ENCODE results near the gene DCDC1. TPM values are rescaled to one million over a fixed set of nuclear protein-coding genes. Genes with fewer than 3 reads are reported as not detected.

DCDC1 gene
- total RNA-seq, 1 experiment from 2014 or later = 0.58 TPM

DNA sequence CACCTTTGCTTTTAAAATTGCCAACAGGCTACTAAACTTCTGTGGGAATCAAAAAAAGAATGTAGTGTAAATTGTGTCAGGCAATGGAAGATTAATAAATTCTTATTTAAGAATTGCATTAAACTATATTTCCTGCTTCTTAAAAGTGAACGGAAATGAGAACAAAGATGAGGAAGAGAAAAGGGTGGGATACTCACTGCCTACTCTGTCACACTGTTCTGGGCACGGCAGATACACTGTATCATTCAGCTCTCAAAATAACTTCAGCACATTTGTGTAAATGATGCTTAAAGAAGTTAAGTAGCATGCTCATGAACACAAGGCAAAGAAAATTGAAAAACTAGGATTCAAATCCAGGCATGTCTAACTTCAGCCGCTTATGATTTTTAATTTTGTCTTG lies 218.7 kb downstream of the DCDC1 start:
- ChIA-PET POLR2A (ENCODE audit: low non-redundant PET) (no interaction called here), CTCF (interaction anchor here (0.5 to 1.0 kb wide), 3 partner anchors 44 to 765 kb away, joined by 3 read pairs; no protein-coding TSS in a partner anchor)
- intact Hi-C loops (cut with micrococcal nuclease; ENCODE audit: unreplicated experiment) = loop anchor here (5.0 kb wide), 1 partner anchor 666 kb away; no protein-coding TSS in a partner anchor
- Histone ChIP-seq H3K4me3 (ENCODE audit: low read depth, low read length, poor library complexity, severe bottlenecking) (peak overlapping the region; percentile 1), H3K4me1 (ENCODE audit: insufficient read depth, low read length, poor library complexity, severe bottlenecking) (peaks cover 34% of the 10 kb centered on the region), H3K27ac (ENCODE audit: low read depth, low read length, poor library complexity, severe bottlenecking) (peak overlapping the region; percentile 74), H3K27me3 (replicated peaks; ENCODE audit: insufficient read depth, low read depth, low read length, poor library complexity) (no peaks in the 10 kb centered on the region), H3K9me3 (ENCODE audit: low read depth, low read length, poor library complexity, severe bottlenecking) (peaks cover 6% of the 10 kb centered on the region), H3K36me3 (ENCODE audit: insufficient read depth, low read length, poor library complexity, severe bottlenecking) (no peaks in the 10 kb centered on the region)
- BruUV-seq (replicated peaks) = no TSS peak
- peak; percentile 95 for DNase-seq (ENCODE audit: low spot score)
- TF ChIP-seq, protein P1, sequence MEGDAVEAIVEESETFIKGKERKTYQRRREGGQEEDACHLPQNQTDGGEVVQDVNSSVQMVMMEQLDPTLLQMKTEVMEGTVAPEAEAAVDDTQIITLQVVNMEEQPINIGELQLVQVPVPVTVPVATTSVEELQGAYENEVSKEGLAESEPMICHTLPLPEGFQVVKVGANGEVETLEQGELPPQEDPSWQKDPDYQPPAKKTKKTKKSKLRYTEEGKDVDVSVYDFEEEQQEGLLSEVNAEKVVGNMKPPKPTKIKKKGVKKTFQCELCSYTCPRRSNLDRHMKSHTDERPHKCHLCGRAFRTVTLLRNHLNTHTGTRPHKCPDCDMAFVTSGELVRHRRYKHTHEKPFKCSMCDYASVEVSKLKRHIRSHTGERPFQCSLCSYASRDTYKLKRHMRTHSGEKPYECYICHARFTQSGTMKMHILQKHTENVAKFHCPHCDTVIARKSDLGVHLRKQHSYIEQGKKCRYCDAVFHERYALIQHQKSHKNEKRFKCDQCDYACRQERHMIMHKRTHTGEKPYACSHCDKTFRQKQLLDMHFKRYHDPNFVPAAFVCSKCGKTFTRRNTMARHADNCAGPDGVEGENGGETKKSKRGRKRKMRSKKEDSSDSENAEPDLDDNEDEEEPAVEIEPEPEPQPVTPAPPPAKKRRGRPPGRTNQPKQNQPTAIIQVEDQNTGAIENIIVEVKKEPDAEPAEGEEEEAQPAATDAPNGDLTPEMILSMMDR (conservative IDR thresholded peaks at IDR 0.05; ENCODE audit: low read depth, low read length) = no peak
- no peak for TF ChIP-seq EZH2 (IDR thresholded peaks at IDR 0.05; ENCODE audit: borderline replicate concordance, low read depth, low read length, poor library complexity, severe bottlenecking)

DNA sequence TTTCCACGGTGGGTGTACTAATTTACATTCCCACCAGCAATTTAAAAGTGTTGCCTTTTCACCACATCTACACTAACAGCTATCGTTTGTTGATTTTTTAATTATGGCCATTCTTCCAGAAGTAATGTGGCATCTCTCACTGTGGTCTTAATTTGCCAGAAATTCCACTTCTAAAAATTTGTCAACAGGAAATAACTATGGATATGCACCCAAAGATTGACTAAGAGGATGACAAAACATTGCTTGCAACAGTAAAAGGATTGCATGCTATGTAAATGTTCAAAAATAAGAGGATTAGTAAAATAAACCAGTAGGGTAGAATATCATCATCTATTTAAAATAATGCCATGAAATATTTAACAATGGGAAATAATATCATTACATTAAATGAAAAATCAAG lies 219.5 kb downstream of the DCDC1 start:
- peak; percentile 93 for DNase-seq (ENCODE audit: low spot score)
- H3K4me3 ChIP-seq (ENCODE audit: low read depth, low read length, poor library complexity, severe bottlenecking) = peak overlapping the region; percentile 1
- H3K27me3 ChIP-seq (replicated peaks; ENCODE audit: insufficient read depth, low read depth, low read length, poor library complexity) = no peaks in the 10 kb centered on the region
- TF ChIP-seq, protein P1 (conservative IDR thresholded peaks at IDR 0.05; ENCODE audit: low read depth, low read length) = no peak
- no peak for TF ChIP-seq EZH2 (IDR thresholded peaks at IDR 0.05; ENCODE audit: borderline replicate concordance, low read depth, low read length, poor library complexity, severe bottlenecking)
- ChIA-PET POLR2A (ENCODE audit: low non-redundant PET) (interaction anchor here (0.6 kb wide), 1 partner anchor 354 kb away, joined by 3 read pairs; no protein-coding TSS in a partner anchor), CTCF (interaction anchor here (0.6 kb wide), 2 partner anchors 28 to 766 kb away, joined by 3 read pairs; no protein-coding TSS in a partner anchor)
- intact Hi-C loops (cut with micrococcal nuclease; ENCODE audit: unreplicated experiment) = loop anchor here (5.0 kb wide), 1 partner anchor 667 kb away; no protein-coding TSS in a partner anchor
- peaks cover 6% of the 10 kb centered on the region for H3K9me3 ChIP-seq (ENCODE audit: low read depth, low read length, poor library complexity, severe bottlenecking)
- H3K4me1 ChIP-seq (ENCODE audit: insufficient read depth, low read length, poor library complexity, severe bottlenecking) = peaks cover 34% of the 10 kb centered on the region
- BruUV-seq (replicated peaks) = no TSS peak
- peak overlapping the region; percentile 74 for H3K27ac ChIP-seq (ENCODE audit: low read depth, low read length, poor library complexity, severe bottlenecking)
- no peaks in the 10 kb centered on the region for H3K36me3 ChIP-seq (ENCODE audit: insufficient read depth, low read length, poor library complexity, severe bottlenecking)

DNA sequence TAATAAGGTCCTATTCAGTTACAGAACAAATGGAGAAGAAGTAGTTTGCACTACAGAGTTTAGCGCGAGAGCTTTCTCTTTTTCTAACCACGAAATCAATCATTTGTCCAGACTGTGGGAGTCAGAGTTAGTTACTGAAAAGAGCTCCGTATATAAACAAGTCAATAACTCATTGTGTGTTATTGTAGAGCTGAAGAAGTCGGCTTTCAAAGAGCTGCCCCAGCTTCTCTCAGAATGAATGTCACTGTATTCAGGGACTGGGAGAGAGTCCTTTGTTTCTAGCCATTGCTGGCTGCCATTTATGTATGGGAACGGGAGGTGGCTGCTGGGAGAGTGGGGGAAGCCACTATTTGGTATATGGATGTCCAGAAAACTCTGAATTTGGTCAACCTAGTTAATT lies 227.8 kb downstream of the DCDC1 start:
- CTCF ChIA-PET = no interaction called here
- Histone ChIP-seq H3K27me3 (replicated peaks; ENCODE audit: insufficient read depth, low read depth, low read length, poor library complexity) (no peaks in the 10 kb centered on the region), H3K27ac (ENCODE audit: low read depth, low read length, poor library complexity, severe bottlenecking) (no peak overlapping the region), H3K4me1 (ENCODE audit: insufficient read depth, low read length, poor library complexity, severe bottlenecking) (no peaks in the 10 kb centered on the region), H3K36me3 (ENCODE audit: insufficient read depth, low read length, poor library complexity, severe bottlenecking) (no peaks in the 10 kb centered on the region), H3K9me3 (ENCODE audit: low read depth, low read length, poor library complexity, severe bottlenecking) (no peaks in the 10 kb centered on the region), H3K4me3 (ENCODE audit: low read depth, low read length, poor library complexity, severe bottlenecking) (no peak overlapping the region)
- no TSS peak for BruUV-seq (replicated peaks)
- POLR2A ChIA-PET (ENCODE audit: low non-redundant PET) = no interaction called here
- no peak for TF ChIP-seq EZH2 (IDR thresholded peaks at IDR 0.05; ENCODE audit: borderline replicate concordance, low read depth, low read length, poor library complexity, severe bottlenecking)
- TF ChIP-seq, protein P1 (conservative IDR thresholded peaks at IDR 0.05; ENCODE audit: low read depth, low read length) = no peak
- intact Hi-C loops (cut with micrococcal nuclease; ENCODE audit: unreplicated experiment) = no loop called here
- DNase-seq (ENCODE audit: low spot score) = no peak

Measured in A673 (cell line).